ENCODE results near the gene SH2B3.

GRCh38 chr12:111440152-111440551 lies 34.4 kb downstream of the SH2B3 start:
- no peak for TF ChIP-seq CTCF (conservative IDR thresholded peaks at IDR 0.05)
- no peak for TF ChIP-seq EZH2 (IDR thresholded peaks at IDR 0.05; ENCODE audit: low read depth)
